ENCODE results near the gene KLF11.

DNA sequence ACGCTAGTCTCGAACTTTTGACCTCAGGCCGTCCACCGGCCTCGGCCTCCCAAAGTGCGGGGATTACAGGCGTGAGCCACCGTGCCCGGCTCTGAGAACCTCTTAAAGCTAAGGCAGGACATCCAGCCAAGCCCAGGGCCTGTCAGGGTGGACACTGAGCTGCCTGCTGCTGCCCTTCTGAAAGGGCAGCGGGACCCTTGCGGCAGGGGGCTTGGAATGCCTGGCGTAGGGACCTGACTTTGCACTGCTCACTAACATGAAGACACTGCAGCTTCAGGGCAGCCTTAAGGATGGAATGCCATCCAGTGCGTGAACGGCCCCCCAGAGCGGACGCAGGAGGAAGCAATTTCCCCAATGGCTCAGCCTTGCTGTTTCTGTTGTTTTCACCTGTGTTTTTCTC is 27.8 kb downstream of the KLF11 start:
- TF ChIP-seq POLR2AphosphoS5 (IDR thresholded peaks at IDR 0.05; ENCODE audit: low read depth): no peak
- TF ChIP-seq, protein P1, sequence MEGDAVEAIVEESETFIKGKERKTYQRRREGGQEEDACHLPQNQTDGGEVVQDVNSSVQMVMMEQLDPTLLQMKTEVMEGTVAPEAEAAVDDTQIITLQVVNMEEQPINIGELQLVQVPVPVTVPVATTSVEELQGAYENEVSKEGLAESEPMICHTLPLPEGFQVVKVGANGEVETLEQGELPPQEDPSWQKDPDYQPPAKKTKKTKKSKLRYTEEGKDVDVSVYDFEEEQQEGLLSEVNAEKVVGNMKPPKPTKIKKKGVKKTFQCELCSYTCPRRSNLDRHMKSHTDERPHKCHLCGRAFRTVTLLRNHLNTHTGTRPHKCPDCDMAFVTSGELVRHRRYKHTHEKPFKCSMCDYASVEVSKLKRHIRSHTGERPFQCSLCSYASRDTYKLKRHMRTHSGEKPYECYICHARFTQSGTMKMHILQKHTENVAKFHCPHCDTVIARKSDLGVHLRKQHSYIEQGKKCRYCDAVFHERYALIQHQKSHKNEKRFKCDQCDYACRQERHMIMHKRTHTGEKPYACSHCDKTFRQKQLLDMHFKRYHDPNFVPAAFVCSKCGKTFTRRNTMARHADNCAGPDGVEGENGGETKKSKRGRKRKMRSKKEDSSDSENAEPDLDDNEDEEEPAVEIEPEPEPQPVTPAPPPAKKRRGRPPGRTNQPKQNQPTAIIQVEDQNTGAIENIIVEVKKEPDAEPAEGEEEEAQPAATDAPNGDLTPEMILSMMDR (IDR thresholded peaks at IDR 0.05; ENCODE audit: insufficient read depth, low read length): no peak
- TF ChIP-seq, protein P2, sequence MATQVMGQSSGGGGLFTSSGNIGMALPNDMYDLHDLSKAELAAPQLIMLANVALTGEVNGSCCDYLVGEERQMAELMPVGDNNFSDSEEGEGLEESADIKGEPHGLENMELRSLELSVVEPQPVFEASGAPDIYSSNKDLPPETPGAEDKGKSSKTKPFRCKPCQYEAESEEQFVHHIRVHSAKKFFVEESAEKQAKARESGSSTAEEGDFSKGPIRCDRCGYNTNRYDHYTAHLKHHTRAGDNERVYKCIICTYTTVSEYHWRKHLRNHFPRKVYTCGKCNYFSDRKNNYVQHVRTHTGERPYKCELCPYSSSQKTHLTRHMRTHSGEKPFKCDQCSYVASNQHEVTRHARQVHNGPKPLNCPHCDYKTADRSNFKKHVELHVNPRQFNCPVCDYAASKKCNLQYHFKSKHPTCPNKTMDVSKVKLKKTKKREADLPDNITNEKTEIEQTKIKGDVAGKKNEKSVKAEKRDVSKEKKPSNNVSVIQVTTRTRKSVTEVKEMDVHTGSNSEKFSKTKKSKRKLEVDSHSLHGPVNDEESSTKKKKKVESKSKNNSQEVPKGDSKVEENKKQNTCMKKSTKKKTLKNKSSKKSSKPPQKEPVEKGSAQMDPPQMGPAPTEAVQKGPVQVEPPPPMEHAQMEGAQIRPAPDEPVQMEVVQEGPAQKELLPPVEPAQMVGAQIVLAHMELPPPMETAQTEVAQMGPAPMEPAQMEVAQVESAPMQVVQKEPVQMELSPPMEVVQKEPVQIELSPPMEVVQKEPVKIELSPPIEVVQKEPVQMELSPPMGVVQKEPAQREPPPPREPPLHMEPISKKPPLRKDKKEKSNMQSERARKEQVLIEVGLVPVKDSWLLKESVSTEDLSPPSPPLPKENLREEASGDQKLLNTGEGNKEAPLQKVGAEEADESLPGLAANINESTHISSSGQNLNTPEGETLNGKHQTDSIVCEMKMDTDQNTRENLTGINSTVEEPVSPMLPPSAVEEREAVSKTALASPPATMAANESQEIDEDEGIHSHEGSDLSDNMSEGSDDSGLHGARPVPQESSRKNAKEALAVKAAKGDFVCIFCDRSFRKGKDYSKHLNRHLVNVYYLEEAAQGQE (IDR thresholded peaks at IDR 0.05; ENCODE audit: insufficient replicate concordance, low read depth): no peak
